HG03457 (cell line): Measurements from ENCODE around the gene MAPK8IP3.
"Not testable (repeated sequence)": the region's sequence is repeated elsewhere in the genome, so short reads cannot be mapped to it uniquely, and the experiment has no call there.

Experiments
- ATAC-seq: cut with Tn5 transposase; IDR thresholded peaks from one replicate; pipeline ENCODE4 v1.9.1; 2021; ENCODE audit warnings: moderate number of reproducible peaks; ENCODE audit not compliant: unreplicated experiment

MAPK8IP3 gene

GRCh38 chr16:1732071-1732470 lies 26.1 kb downstream of the MAPK8IP3 start:
- ATAC-seq = no peak

DNA sequence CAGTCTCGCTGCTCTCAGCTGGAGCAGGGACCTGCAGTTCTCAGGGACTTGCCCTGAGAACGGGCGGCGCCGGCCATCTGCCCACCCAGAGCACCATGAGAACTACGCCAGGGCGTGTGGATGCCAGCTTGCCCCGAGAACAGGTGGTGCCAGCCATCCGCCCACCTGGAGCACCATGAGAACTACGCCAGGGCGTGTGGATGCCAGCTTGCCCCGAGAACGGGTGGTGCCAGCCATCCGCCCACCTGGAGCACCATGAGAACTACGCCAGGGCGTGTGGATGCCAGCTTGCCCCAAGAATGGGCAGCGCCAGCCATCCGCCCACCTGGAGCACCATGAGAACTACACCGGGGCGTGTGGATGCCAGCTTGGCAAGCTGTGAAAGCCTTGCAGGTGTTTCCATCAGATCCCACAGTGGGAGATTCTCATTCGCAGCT lies 26.6 kb downstream of the MAPK8IP3 start:
- ATAC-seq = not testable (repeated sequence)

DNA sequence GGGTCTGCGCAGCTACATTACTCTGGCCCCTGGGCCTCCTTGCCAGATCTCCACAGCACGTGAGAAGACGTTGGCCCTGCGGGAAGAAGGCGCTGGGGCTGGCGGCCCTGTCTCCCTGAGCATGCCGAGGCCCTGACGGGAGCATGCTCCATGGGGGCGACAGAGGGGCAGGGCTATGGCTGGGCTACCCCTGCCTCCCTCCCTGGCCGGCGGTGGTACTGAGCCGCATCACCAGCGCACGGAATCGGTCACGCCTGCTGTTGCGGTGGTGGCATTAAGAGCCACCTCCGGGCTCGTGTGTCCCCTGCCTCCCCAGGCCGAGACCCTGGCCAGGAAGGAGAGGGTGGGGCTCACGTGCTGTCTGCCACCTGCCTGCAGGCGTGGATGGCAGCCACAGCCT lies 28.1 kb downstream of the MAPK8IP3 start:
- ATAC-seq = no peak

- ATAC-seq = no peak
These were observed 28.8 kb downstream of the MAPK8IP3 start for GRCh38 chr16:1734816-1735215.

- no peak for ATAC-seq
These were observed 34.2 kb downstream of the MAPK8IP3 start for GRCh38 chr16:1740234-1740633.

DNA sequence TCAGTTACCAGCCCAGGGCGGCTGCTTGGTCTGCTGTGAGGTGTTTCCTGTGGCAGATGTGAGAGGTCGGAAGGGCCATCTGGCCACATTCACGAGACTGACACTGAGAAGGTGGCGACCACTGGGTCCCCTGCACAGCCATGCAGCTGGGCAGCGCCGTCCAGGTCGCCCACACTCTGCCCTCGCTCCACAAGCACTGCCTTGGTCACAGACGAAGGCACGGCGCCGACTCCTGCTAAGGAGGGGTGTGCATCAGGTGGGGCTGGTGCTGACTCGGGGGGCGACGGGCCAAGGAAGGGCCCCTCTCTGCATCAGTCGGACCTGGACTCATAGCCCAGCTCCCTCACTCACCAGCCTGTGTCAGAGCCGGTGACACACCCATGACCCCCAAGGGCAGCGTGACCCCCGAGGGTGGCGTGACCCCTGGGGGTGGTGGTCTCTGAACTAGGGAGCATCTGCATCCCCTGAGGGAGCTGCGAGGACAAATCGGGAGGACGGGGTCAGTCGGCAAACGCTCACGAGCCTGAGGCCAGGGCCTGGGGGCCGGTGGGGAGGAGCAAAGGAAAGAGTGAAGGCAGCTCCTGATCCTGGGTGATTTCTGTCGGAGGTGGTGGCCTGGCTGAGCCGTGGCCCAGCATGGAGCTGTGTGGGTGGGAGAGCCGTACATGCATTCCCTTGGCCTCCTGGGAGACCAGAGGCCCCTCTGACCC lies 34.9 kb downstream of the MAPK8IP3 start:
- ATAC-seq = no peak

GRCh38 chr16:1741553-1742165 lies 35.7 kb downstream of the MAPK8IP3 start:
- no peak for ATAC-seq

- no peak for ATAC-seq
These were observed 37.7 kb downstream of the MAPK8IP3 start for GRCh38 chr16:1743376-1744337.

- no peak for ATAC-seq
These were observed 38.4 kb downstream of the MAPK8IP3 start for GRCh38 chr16:1744338-1744840.

DNA sequence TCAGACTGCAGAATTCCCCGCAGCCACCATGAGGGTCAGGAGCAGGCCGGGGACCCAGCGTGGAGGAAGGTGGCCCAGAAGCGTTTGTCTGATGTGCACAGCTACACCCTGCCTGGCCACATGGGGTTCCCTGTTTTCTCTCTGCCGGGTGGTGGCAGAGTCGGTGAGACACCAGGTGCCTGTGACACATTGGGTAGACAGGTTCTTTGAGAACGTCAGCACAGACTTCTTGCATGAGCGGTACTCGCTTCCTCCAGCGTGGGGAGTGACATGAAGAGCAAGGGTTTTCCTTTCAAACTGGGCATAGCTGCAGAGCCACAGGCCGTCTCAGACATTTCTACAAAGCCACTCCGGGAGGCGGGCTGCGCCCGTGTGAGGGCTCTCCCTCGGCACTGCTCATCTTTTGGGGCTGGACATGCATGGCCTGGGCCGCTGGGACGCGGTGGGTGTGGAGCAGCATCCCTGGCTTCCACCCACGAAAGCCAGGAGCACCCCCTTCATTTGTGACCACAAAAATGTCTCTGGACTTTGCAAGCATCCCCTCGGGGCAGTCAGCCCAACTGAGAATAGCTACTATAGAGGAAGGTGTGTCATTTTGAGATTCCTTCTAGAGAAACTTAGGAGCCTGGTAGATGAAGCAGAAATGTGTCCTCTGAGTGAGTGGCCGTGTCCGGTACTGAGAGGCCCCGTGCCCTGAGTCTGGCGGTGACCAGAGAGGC lies 39.3 kb downstream of the MAPK8IP3 start:
- ATAC-seq = no peak

- no peak for ATAC-seq
These were observed 40.1 kb downstream of the MAPK8IP3 start for GRCh38 chr16:1745900-1746692.

DNA sequence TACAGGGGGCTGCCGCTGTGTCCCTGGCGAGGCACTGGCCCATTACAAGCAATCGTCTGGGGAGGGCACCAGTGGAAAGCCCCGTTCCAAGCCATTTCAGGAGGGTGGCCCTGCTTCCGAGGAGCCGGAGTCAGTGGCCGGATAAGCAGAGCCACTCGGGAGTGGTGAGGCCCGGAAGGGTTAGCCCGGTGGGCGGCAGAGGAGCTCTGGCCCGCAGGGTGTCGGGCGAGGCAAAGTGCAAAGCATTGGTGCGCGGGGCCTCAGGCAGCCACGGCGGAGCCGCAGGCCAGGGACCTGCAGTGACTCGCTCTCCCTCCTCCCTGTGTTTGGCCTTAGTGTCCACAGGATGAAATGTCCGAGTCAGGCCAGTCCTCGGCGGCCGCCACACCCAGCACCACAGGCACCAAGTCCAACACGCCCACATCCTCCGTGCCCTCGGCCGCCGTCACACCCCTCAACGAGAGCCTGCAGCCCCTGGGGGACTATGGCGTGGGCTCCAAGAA lies 40.7 kb downstream of the MAPK8IP3 start:
- ATAC-seq = no peak

DNA sequence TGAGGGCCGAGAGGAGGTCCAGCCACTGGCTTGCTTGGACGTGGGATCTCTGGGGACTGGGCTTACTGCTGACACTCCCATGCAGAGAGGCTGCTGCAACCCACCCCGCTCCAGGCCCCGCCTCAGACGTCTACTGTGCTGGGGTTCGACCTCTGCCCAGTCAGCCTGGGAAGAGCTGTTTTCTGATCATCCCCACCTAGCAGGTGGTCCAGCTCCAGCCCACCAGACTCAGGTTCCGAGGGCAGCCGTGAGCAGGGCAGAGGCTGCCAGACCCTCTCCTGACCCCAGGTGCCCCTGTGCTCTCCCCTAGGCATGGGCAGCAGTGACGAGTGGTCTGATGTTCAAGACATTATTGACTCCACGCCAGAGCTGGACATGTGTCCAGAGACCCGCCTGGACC lies 41.9 kb downstream of the MAPK8IP3 start:
- no peak for ATAC-seq

GRCh38 chr16:1749152-1750117 lies 43.4 kb downstream of the MAPK8IP3 start:
- ATAC-seq = no peak

DNA sequence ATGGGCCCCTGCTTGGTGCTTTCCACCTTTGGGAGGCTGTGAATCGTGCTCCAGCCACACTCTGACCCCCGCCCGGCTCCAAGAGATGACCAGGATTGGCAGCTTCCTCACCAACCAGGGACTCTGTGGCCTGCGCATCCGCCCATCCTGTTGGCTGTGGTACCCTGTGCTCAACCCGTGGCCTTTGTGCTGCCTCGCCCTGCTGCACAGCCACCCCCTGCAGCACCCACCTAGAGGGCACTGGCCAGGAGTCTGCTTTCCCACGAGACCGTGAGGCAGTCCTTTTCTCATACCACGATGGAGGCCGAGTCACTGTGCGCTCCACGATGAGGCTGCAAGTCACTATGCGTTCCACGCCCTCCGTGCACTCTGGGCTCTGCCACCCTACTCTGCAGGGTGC lies 46.0 kb downstream of the MAPK8IP3 start:
- no peak for ATAC-seq

DNA sequence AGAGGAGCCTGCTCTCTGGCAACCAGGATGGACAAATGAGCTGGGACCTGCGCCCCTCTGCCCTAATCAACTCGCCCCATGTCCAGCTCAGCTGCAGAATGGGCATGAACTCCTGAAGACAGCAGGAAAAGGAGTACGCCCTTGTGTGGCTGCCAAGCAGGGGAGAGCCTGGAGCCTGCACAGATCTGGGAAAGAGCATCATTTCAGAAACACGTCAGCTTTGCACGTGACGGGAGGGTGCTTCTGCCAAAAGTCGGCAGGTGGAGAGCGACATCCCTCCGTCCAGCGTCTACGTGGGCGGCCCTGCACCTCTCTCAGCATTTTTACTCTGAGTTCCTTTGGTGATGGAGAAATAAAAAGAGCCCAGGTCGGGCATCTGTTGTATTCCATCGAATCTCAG lies 46.9 kb downstream of the MAPK8IP3 start:
- ATAC-seq = no peak

GRCh38 chr16:1754204-1754603 lies 48.2 kb downstream of the MAPK8IP3 start:
- ATAC-seq = no peak

DNA sequence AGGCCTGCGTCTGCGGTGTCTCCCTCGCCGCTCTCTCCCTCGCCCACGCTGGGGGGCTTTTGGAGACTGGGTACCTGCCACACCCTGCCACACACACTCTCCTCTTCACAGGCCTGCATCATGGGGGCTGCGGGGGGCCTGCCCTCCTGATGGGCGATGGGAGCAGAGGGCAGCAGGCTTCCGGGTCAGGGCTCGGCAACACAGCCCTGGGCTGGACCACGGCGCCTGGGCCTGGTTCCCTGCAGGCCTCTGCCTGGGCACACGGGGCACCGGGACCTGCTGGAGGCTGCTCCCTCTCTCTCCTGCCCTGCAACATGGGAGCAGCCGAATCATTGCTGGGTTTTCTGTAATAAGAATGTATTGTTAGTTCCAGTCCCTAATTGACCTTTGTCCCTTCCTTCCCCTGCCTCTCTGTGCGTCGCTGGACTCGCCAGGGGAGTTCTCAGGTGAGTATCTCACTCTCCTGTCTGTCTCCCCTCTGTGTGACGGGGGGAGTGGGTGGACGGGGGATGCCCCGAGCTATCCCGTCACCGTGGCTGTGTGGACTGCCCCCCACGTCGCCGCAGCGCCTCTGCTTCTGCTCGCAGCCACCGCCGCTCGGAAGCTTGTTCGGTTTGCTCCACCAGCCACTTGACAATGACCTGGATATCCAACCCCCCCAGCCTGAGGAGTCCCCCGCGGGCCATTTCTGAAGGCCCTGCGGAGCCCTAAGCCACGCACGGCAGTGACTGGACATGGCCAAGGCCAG lies 51.9 kb downstream of the MAPK8IP3 start:
- ATAC-seq = no peak
